HG02943 (cell line): Measurements from ENCODE around the gene FAM151A.

Experiments
- ATAC-seq: cut with Tn5 transposase; IDR thresholded peaks from one replicate; pipeline ENCODE4 v1.9.1; 2021; ENCODE audit warnings: mild to moderate bottlenecking, low read depth, moderate library complexity; ENCODE audit not compliant: unreplicated experiment

The FAM151A gene

GRCh38 chr1:54604572-54605370, 18.6 kb downstream of the FAM151A start:
- ATAC-seq, result no peak

GRCh38 chr1:54604051-54604450, 19.3 kb downstream of the FAM151A start:
- ATAC-seq, result no peak

- no peak for ATAC-seq
These were observed 20.1 kb downstream of the FAM151A start for GRCh38 chr1:54603241-54603640.

- ATAC-seq, result no peak
These were observed 20.8 kb downstream of the FAM151A start for GRCh38 chr1:54602554-54602953.

GRCh38 chr1:54601730-54602129, 21.6 kb downstream of the FAM151A start:
- ATAC-seq, result no peak

- no peak for ATAC-seq
These were observed 22.2 kb downstream of the FAM151A start for GRCh38 chr1:54600947-54601721.

GRCh38 chr1:54599211-54599823, 24.0 kb downstream of the FAM151A start:
- ATAC-seq, result no peak

GRCh38 chr1:54597455-54598030, 25.8 kb downstream of the FAM151A start:
- ATAC-seq, result no peak

GRCh38 chr1:54596756-54597155, 26.6 kb downstream of the FAM151A start:
- no peak for ATAC-seq

- no peak for ATAC-seq
These were observed 27.3 kb downstream of the FAM151A start for GRCh38 chr1:54595956-54596498.

GRCh38 chr1:54594463-54594862, 28.9 kb downstream of the FAM151A start:
- no peak for ATAC-seq

- ATAC-seq, result no peak
These were observed 29.7 kb downstream of the FAM151A start for GRCh38 chr1:54593571-54594160.

- no peak for ATAC-seq
These were observed 32.1 kb downstream of the FAM151A start for GRCh38 chr1:54591127-54591756.

GRCh38 chr1:54588377-54588776, 34.9 kb downstream of the FAM151A start:
- no peak for ATAC-seq

- no peak for ATAC-seq
These were observed 37.9 kb downstream of the FAM151A start for GRCh38 chr1:54585181-54586066.

- no peak for ATAC-seq
These were observed 38.8 kb downstream of the FAM151A start for GRCh38 chr1:54584575-54584974.

GRCh38 chr1:54583871-54584270, 39.5 kb downstream of the FAM151A start:
- no peak for ATAC-seq

- no peak for ATAC-seq
These were observed 40.0 kb downstream of the FAM151A start for GRCh38 chr1:54583307-54583686.
